GM12878 (cell line): ENCODE data around the gene FKBP8.

ENCODE experiments used
- ATF7 ChIP-seq: fragments of 450-650 bp; IDR thresholded peaks from 2 replicates; pipeline ENCODE4 v1.6.1; 2016; ENCODE audit warnings: low read depth, mild to moderate bottlenecking
- EZH2 ChIP-seq: IDR thresholded peaks from 2 replicates; pipeline ENCODE4 v1.6.1; 2012; ENCODE audit warnings: low read depth, mild to moderate bottlenecking, control low read depth, inconsistent platforms, low read length, borderline replicate concordance; ENCODE audit not compliant: control insufficient read depth
- JUNB ChIP-seq: IDR thresholded peaks from 2 replicates; pipeline ENCODE4 v1.6.1; 2016; ENCODE audit warnings: antibody characterized with exemption, mild to moderate bottlenecking
- POLR2A ChIP-seq: IDR thresholded peaks from 2 replicates; pipeline ENCODE4 v1.6.1; 2011; ENCODE audit warnings: low read depth, mild to moderate bottlenecking, low read length
- SPI1 ChIP-seq: IDR thresholded peaks from 2 replicates; pipeline ENCODE4 v1.6.1; 2011; ENCODE audit warnings: low read depth, mild to moderate bottlenecking, low read length, moderate library complexity, borderline replicate concordance; ENCODE audit not compliant: insufficient read depth
- TAF1 ChIP-seq: IDR thresholded peaks from 2 replicates; pipeline ENCODE4 v1.6.1; 2011; ENCODE audit warnings: mild to moderate bottlenecking, low read depth, low read length, borderline replicate concordance
- TCF12 ChIP-seq: IDR thresholded peaks from 2 replicates; pipeline ENCODE4 v1.6.1; 2011; ENCODE audit warnings: low read depth, mild to moderate bottlenecking, low read length
- ZBTB33 ChIP-seq: fragments of 450-650 bp; IDR thresholded peaks from 2 replicates; pipeline ENCODE4 v1.6.1; 2017; ENCODE audit warnings: mild to moderate bottlenecking
- ZBTB40 ChIP-seq: fragments of 450-650 bp; IDR thresholded peaks from 2 replicates; pipeline ENCODE4 v1.6.1; 2016; ENCODE audit warnings: mild to moderate bottlenecking, moderate library complexity, borderline replicate concordance

GRCh38 chr19:18514800-18515682 lies 28.3 kb downstream of the FKBP8 start:
- TF ChIP-seq EZH2 (no peak), ZBTB33 (no peak), TAF1 (no peak), SPI1 (no peak), POLR2A (no peak), TCF12 (no peak), ZBTB40 (no peak), ATF7 (no peak), JUNB (no peak)
